Measurements from ENCODE around the gene GRIFIN.

GRIFIN gene

DNA sequence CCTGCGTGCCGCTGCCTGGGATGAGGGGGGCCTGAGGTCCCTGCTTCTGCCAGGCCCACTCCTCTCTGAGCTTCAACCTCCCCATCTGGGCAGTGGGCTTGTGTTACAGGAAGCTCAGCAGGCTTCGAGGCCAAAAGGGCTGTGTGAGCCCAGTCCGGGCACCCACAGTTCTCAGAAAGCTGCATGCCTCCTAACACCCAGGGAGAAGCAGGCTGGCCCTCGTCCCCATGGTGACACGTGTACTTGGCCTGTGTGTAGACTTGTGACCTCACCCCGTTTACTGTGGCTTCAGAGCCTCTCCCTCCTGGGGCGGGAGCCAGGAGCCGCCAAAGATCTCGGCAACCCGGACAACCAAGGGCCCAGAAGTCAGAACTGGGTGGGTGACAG, 2.2 kb upstream of the GRIFIN start:
- Histone ChIP-seq H3K4me2 (ENCODE audit: low read depth, low read length) (no peak overlapping the region), H3K9me3 (replicated peaks; ENCODE audit: insufficient read depth, low read length) (no peaks in the 10 kb centered on the region), H3K9ac (ENCODE audit: low read length) (no peak overlapping the region), H2AFZ (ENCODE audit: low read length) (no peak overlapping the region), H3K4me1 (ENCODE audit: low read length) (no peaks in the 10 kb centered on the region), H3K4me3 (ENCODE audit: low read length) (no peak overlapping the region), H3K27ac (ENCODE audit: low read length) (no peak overlapping the region), H3K36me3 (replicated peaks; ENCODE audit: insufficient read depth, low read length) (no peaks in the 10 kb centered on the region), H3K79me2 (ENCODE audit: low read length) (no peaks in the 10 kb centered on the region), H4K20me1 (ENCODE audit: insufficient read depth, low read length) (no peaks in the 10 kb centered on the region), H3K27me3 (replicated peaks; ENCODE audit: insufficient read depth, low read length) (peaks cover 74% of the 10 kb centered on the region), H3K9me2 (replicated peaks; ENCODE audit: insufficient read depth, low read length) (no peaks in the 10 kb centered on the region), H3F3A (ENCODE audit: insufficient read depth, low read length) (no peaks in the 10 kb centered on the region)
- no peak for DNase-seq
- TF ChIP-seq, protein P1, sequence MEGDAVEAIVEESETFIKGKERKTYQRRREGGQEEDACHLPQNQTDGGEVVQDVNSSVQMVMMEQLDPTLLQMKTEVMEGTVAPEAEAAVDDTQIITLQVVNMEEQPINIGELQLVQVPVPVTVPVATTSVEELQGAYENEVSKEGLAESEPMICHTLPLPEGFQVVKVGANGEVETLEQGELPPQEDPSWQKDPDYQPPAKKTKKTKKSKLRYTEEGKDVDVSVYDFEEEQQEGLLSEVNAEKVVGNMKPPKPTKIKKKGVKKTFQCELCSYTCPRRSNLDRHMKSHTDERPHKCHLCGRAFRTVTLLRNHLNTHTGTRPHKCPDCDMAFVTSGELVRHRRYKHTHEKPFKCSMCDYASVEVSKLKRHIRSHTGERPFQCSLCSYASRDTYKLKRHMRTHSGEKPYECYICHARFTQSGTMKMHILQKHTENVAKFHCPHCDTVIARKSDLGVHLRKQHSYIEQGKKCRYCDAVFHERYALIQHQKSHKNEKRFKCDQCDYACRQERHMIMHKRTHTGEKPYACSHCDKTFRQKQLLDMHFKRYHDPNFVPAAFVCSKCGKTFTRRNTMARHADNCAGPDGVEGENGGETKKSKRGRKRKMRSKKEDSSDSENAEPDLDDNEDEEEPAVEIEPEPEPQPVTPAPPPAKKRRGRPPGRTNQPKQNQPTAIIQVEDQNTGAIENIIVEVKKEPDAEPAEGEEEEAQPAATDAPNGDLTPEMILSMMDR (IDR thresholded peaks at IDR 0.05; ENCODE audit: low read length) = no peak
- TF ChIP-seq EZH2 (optimal IDR thresholded peaks at IDR 0.05; ENCODE audit: low read depth, low read length) (no peak), EZH2phosphoT487 (IDR thresholded peaks at IDR 0.05; ENCODE audit: low read length) (no peak)

DNA sequence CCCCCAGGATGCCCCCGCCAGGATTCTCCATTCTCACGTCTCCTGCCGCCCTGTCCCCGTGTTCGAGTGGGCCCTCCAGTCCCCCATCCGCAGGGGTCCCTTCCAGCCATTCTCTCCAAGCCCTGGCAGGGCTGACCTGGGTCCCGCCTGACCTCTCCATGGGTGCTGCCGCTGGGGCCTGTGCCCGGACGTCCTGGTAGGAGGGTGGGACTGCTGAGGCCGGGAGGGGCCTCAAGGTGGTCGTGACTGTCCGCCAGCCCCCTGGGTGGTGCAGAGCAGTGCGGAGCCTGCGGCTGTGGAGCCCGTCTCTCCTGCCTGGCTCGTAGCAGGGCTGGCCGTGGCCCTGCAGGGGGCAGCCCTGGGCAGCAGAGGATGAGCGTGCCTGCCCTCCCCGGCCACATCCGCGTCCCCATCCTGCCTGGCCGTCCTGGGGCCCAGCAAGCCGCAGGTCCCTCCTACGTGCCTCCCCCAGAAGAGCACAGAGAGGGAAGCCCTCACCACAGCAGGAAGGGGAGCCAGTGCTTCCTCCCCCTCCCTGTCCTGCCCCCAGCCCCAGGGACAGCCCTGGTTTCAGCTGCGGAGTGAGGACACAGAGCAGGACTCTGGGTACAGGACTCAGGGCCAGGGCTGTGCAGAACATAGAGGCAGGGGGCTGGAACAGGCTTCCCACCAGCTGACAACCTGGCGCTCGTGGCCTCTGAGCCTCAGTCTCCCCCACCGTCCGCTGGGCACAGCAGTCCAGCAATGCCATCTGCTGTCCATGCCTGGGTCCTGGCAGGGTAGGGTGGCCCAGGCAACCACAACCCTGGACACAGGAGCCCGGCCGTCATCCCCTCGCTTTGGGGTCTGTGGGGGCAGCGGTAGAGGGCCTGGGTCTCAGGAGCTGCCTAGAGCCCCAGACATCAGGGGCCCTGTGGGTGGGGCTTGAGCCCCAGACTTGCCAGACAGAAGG, 1.5 kb upstream of the GRIFIN start:
- no peak overlapping the region for H3K9ac ChIP-seq (ENCODE audit: low read length)
- no peak overlapping the region for H3K4me3 ChIP-seq (ENCODE audit: low read length)
- no peak overlapping the region for H3K27ac ChIP-seq (ENCODE audit: low read length)

DNA sequence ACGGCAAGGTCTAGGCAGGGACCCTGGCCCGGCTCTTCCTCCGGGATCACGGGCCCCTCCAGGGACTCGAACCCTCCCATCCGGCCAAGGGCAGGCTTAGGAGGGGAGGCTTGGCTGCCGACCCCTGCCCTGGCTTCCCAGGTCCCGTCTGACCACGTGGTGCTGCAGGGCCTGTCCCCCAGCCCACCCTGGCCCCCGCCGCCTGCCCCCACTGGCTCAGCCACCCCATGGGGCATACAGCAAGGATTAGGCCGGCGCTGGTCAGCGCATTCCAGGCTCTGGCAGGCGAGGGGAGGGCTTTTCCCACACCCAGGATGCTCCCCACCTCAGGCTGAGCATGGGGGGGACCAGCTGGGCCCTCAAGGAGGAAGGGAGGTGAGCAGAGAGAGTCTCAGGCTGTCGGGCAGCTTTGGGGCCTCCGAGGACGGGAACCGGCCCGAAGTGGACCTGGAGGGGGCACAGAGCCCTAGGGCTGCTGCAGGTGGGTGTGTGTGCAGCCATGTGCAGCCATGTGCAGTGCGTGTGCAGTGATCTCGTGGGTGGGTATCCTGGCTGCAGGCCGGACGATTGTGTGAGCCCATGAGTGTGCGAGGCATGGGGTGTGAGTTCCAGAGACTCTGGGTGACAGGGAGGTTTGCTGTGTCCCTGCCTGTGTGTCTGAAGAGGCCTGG, 713 bp upstream of the GRIFIN start:
- Histone ChIP-seq H3K9me2 (replicated peaks; ENCODE audit: insufficient read depth, low read length) (no peaks in the 10 kb centered on the region), H3K9ac (ENCODE audit: low read length) (no peak overlapping the region), H3K36me3 (replicated peaks; ENCODE audit: insufficient read depth, low read length) (no peaks in the 10 kb centered on the region), H3K79me2 (ENCODE audit: low read length) (no peaks in the 10 kb centered on the region), H3K9me3 (replicated peaks; ENCODE audit: insufficient read depth, low read length) (no peaks in the 10 kb centered on the region), H3K4me3 (ENCODE audit: low read length) (no peak overlapping the region), H3F3A (ENCODE audit: insufficient read depth, low read length) (no peaks in the 10 kb centered on the region), H3K4me1 (ENCODE audit: low read length) (no peaks in the 10 kb centered on the region), H2AFZ (ENCODE audit: low read length) (no peak overlapping the region), H3K27ac (ENCODE audit: low read length) (no peak overlapping the region), H4K20me1 (ENCODE audit: insufficient read depth, low read length) (no peaks in the 10 kb centered on the region), H3K27me3 (replicated peaks; ENCODE audit: insufficient read depth, low read length) (peaks cover 66% of the 10 kb centered on the region), H3K4me2 (ENCODE audit: low read depth, low read length) (no peak overlapping the region)
- TF ChIP-seq EZH2phosphoT487 (IDR thresholded peaks at IDR 0.05; ENCODE audit: low read length) (no peak), EZH2 (optimal IDR thresholded peaks at IDR 0.05; ENCODE audit: low read depth, low read length) (no peak)
- DNase-seq = no peak

More for the DNA sequence above, 1.5 kb upstream of the GRIFIN start:
- H4K20me1 ChIP-seq (ENCODE audit: insufficient read depth, low read length) = no peaks in the 10 kb centered on the region
- no peaks in the 10 kb centered on the region for H3K79me2 ChIP-seq (ENCODE audit: low read length)
- peaks cover 72% of the 10 kb centered on the region for H3K27me3 ChIP-seq (replicated peaks; ENCODE audit: insufficient read depth, low read length)
- no peaks in the 10 kb centered on the region for H3K36me3 ChIP-seq (replicated peaks; ENCODE audit: insufficient read depth, low read length)
- no peaks in the 10 kb centered on the region for H3F3A ChIP-seq (ENCODE audit: insufficient read depth, low read length)
- no peaks in the 10 kb centered on the region for H3K9me2 ChIP-seq (replicated peaks; ENCODE audit: insufficient read depth, low read length)
- TF ChIP-seq EZH2 (optimal IDR thresholded peaks at IDR 0.05; ENCODE audit: low read depth, low read length) (no peak), EZH2phosphoT487 (IDR thresholded peaks at IDR 0.05; ENCODE audit: low read length) (no peak)
- TF ChIP-seq, protein P1 (IDR thresholded peaks at IDR 0.05; ENCODE audit: low read length) = peak; percentile 48
- peak; percentile 25 for DNase-seq
- no peaks in the 10 kb centered on the region for H3K9me3 ChIP-seq (replicated peaks; ENCODE audit: insufficient read depth, low read length)
- H3K4me2 ChIP-seq (ENCODE audit: low read depth, low read length) = peak overlapping the region; percentile 10; the same call in 1 of the 2 replicates
- H3K4me1 ChIP-seq (ENCODE audit: low read length) = no peaks in the 10 kb centered on the region
- no peak overlapping the region for H2AFZ ChIP-seq (ENCODE audit: low read length)
